ENCODE data around the gene C22orf15. TPM values are rescaled to one million over a fixed set of nuclear protein-coding genes. Genes with fewer than 3 reads are reported as not detected.

The C22orf15 gene
- total and polyA plus RNA-seq, 2 of the 8 experiments (the other 6 are each of a cell fraction or from before 2014, with no cell fraction given): 4.2 to 4.9 TPM

DNA sequence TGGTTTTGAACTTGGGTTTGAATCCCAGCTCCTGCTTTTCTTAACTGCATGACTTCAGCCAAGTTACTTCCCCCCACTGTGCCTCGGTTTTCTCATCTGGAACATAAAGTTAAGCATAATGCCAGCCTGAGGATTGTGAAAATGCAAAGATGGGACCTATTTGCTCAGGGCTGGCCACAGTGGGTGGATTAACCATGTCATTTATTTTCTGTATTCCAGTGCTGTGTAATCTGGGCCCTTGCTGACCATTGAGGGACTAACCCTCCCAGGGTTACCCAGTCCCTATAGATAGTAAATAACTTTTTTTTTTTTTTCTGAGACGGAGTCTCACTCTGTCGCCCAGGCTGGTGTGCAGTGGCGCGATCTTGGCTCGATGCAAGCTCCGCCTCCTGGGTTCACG lies 7.1 kb upstream of the C22orf15 start (continued):
- TF ChIP-seq TEAD4 (IDR thresholded peaks at IDR 0.05; ENCODE audit: low read depth, low read length): no peak
- TF ChIP-seq, protein P1, sequence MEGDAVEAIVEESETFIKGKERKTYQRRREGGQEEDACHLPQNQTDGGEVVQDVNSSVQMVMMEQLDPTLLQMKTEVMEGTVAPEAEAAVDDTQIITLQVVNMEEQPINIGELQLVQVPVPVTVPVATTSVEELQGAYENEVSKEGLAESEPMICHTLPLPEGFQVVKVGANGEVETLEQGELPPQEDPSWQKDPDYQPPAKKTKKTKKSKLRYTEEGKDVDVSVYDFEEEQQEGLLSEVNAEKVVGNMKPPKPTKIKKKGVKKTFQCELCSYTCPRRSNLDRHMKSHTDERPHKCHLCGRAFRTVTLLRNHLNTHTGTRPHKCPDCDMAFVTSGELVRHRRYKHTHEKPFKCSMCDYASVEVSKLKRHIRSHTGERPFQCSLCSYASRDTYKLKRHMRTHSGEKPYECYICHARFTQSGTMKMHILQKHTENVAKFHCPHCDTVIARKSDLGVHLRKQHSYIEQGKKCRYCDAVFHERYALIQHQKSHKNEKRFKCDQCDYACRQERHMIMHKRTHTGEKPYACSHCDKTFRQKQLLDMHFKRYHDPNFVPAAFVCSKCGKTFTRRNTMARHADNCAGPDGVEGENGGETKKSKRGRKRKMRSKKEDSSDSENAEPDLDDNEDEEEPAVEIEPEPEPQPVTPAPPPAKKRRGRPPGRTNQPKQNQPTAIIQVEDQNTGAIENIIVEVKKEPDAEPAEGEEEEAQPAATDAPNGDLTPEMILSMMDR (IDR thresholded peaks at IDR 0.05; ENCODE audit: control extremely low read depth in 1 of 3, insufficient read depth in 1 of 3, low read depth in 1 of 3, low read length in 3 of 3): no peak

All from H1 (cell line).